ENCODE measurements around the gene ADAD2. TPM values are rescaled to one million over a fixed set of nuclear protein-coding genes. Genes with fewer than 3 reads are reported as not detected.

Gene ADAD2
- total and polyA plus RNA-seq, 2 of the 4 experiments (the other 2 are of a cell fraction): not detected

DNA sequence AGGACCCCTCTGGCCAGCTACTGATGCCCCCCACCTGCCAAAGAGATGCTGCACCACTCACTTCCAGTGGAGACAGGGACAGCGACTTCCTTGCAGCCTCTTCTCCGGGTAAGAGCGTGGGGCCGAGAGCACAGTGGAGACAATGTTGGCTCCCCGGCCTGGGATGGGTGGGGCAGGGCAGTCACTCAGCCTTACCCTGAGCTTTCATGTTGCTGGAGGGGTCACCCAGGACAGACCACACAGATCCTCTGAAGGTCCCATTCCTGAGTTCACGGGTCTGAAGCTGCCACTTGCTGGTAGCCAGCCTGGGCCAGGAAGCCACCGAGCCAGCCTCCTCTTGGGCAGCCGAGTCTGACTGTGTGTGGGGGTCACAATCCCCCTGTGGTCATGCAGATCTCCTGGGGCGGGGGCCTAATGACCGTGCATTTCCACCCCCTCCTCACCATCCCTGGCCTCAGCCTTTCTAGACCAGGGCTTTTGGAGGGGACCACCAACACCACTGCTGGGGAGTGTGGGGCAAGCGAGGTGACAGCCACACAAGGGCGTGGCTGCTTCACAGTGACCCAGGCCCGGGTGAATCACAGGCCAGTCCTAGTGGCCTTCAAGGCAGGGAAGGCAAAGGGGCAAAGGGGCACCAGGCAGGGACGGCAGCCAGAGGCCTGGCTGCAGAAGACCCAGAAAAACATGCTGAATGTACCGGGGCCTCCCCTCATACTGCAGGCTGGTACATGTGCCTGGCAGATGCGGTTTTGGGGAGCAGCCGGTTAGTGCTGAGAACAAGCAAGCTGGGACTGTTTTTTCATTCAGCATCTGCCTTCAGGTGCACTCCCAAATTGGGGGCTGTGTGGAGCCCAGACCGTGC, 14.5 kb upstream of the ADAD2 start (continued):
- no peak for TF ChIP-seq RCOR1 (IDR thresholded peaks at IDR 0.05; ENCODE audit: insufficient replicate concordance, low read length)

DNA sequence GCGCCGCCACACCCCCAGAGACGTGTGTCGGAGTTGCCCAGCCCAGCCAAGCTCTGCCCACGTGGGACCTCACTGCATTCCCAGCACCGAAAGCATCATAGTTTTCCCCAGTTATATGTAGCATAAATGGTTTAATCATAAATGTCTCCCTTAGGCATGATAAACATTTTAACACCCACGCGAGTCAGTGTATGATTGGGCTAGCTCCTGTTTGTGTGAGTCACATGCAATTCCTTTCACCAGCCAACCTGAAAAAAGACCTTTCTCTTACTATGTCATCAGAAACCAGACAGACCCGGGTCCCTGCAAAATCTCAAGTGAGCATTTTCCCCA, 13.2 kb upstream of the ADAD2 start:
- Histone ChIP-seq H2AFZ (replicated peaks; ENCODE audit: low read length, poor library complexity) (peak overlapping the region; percentile 15), H4K20me1 (ENCODE audit: insufficient read depth, low read length) (peaks cover 16% of the 10 kb centered on the region), H3K79me1 (ENCODE audit: low read depth in 1 of 2, low read length in 2 of 2) (peaks cover 2 to 21% of the 10 kb centered on the region in 2 experiments; a peak in 3 of 4 replicates), H3K4me2 (ENCODE audit: low read depth, low read length) (no peak overlapping the region), H4K5ac (ENCODE audit: low read depth, low read length) (no peak overlapping the region), H3K18ac (ENCODE audit: low read depth, low read length) (no peak overlapping the region), H3K9me1 (ENCODE audit: insufficient read depth, low read length) (peaks cover 12% of the 10 kb centered on the region; the same call in 1 of the 2 replicates), H3K23ac (ENCODE audit: low read depth, low read length) (no peak overlapping the region), H3K4me3 (ENCODE audit: insufficient read depth, low read depth, low read length) (no peak overlapping the region), H2AK9ac (replicated peaks; ENCODE audit: low read depth, low read length, poor library complexity) (peak overlapping the region; percentile 80), H2BK120ac (ENCODE audit: low read depth, low read length) (peak overlapping the region; percentile 49), H3K14ac (replicated peaks; ENCODE audit: low read depth, low read length) (no peak overlapping the region), H3K36me3 (ENCODE audit: control insufficient read depth, insufficient read depth, low read length) (peaks cover 38% of the 10 kb centered on the region), H3K9ac (ENCODE audit: low read depth, low read length) (no peak overlapping the region), H3K4ac (ENCODE audit: low read depth, low read length) (peak overlapping the region; percentile 42; the same call in 1 of the 2 replicates), H3K27ac (ENCODE audit: insufficient read depth, low read length) (peak overlapping the region; percentile 5; the same call in 1 of the 2 replicates), H4K8ac (ENCODE audit: low read depth in 2 of 2, low read length in 2 of 2) (0 out of 4 replicates have a peak overlapping the region, but pooled peaks of 1 of the 2 experiments have one; percentile 38), H4K91ac (ENCODE audit: insufficient read depth, low read depth, low read length) (0 out of 2 replicates have a peak overlapping the region, but pooled peaks have one; percentile 2), H2BK5ac (ENCODE audit: low read depth, low read length, poor library complexity, severe bottlenecking) (peak overlapping the region; percentile 18), H2BK20ac (ENCODE audit: low read depth, low read length) (no peak overlapping the region; the same call in none of the 2 replicates), H3K9me3 (ENCODE audit: control insufficient read depth, insufficient read depth, low read length) (no peaks in the 10 kb centered on the region), H3K4me1 (ENCODE audit: control insufficient read depth, insufficient read depth, low read length) (peaks cover 15% of the 10 kb centered on the region), H2BK15ac (ENCODE audit: low read depth, low read length) (no peak overlapping the region), H2AK5ac (ENCODE audit: low read depth, low read length) (peak overlapping the region; percentile 73), H3K27me3 (ENCODE audit: control insufficient read depth, insufficient read depth, low read length) (no peaks in the 10 kb centered on the region), H3K56ac (ENCODE audit: extremely low read depth, insufficient read depth, low read length) (no peak overlapping the region)
- DNase-seq (peak; percentile 81), ATAC-seq (ENCODE audit: low read depth) (peak; percentile 44)
- no CpG with 5 or more reads among the region's 9 CpGs for WGBS, 2 experiments (ENCODE audit: extremely low coverage in 2 of 2, insufficient read length in 1 of 2)
- intact Hi-C loops (cut with micrococcal nuclease): loop anchor here (1.0 to 5.0 kb wide), 5 partner anchors 60 to 307 kb away; partner anchors contain the start of genes MBTPS1 and NECAB2
- in situ Hi-C loops (cut with MboI; ENCODE audit: low sequenced_read_pairs): loop anchor here (5.0 to 10.0 kb wide), 2 partner anchors 90 to 213 kb away; partner anchors contain the start of gene NECAB2
- ChIA-PET CTCF (interaction anchor here (0.6 to 3.5 kb wide), 6 partner anchors 9 to 110 kb away, joined by 3 to 24 read pairs (median 4); partner anchors contain the start of genes MBTPS1 and TAF1C), POLR2A (ENCODE audit: unreplicated experiment) (interaction anchor here (0.9 to 1.0 kb wide), 2 partner anchors 9 to 123 kb away, joined by 3 to 5 read pairs; partner anchors contain the start of gene TAF1C)
- dilution Hi-C loops (cut with HindIII; ENCODE audit: low sequenced_read_pairs, unreplicated experiment): no loop called here
- no TSS peak for BruUV-seq (replicated peaks)
- TF ChIP-seq CEBPB (IDR thresholded peaks at IDR 0.05; ENCODE audit: low read depth, low read length): 0 out of 2 replicates have a peak, but pooled peaks have one; percentile 4
- TF ChIP-seq RAD21 (IDR thresholded peaks at IDR 0.05; ENCODE audit: low read length): no peak
- no peak for TF ChIP-seq NFE2L2 (IDR thresholded peaks at IDR 0.05; ENCODE audit: low read depth, low read length)
- no peak for TF ChIP-seq CHD1 (IDR thresholded peaks at IDR 0.05; ENCODE audit: low read depth, low read length)
- peak; percentile 75 for TF ChIP-seq BHLHE40 (IDR thresholded peaks at IDR 0.05; ENCODE audit: low read depth, low read length)
- TF ChIP-seq MAZ (IDR thresholded peaks at IDR 0.05; ENCODE audit: borderline replicate concordance, low read depth, low read length): no peak
- TF ChIP-seq POLR2A (IDR thresholded peaks at IDR 0.05; ENCODE audit: low read depth, low read length): no peak
- TF ChIP-seq RCOR1 (IDR thresholded peaks at IDR 0.05; ENCODE audit: insufficient replicate concordance, low read length): no peak
- TF ChIP-seq, protein P1, sequence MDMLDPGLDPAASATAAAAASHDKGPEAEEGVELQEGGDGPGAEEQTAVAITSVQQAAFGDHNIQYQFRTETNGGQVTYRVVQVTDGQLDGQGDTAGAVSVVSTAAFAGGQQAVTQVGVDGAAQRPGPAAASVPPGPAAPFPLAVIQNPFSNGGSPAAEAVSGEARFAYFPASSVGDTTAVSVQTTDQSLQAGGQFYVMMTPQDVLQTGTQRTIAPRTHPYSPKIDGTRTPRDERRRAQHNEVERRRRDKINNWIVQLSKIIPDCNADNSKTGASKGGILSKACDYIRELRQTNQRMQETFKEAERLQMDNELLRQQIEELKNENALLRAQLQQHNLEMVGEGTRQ (IDR thresholded peaks at IDR 0.05; ENCODE audit: low read depth, low read length): peak; percentile 83
- TF ChIP-seq MXI1 (IDR thresholded peaks at IDR 0.05; ENCODE audit: borderline replicate concordance, low read depth, low read length): peak; percentile 82
- TF ChIP-seq RFX5 (IDR thresholded peaks at IDR 0.05; ENCODE audit: low read depth, low read length): peak; percentile 81
- no peak for TF ChIP-seq SMC3 (IDR thresholded peaks at IDR 0.05; ENCODE audit: low read depth, low read length)
- TF ChIP-seq, protein P2, sequence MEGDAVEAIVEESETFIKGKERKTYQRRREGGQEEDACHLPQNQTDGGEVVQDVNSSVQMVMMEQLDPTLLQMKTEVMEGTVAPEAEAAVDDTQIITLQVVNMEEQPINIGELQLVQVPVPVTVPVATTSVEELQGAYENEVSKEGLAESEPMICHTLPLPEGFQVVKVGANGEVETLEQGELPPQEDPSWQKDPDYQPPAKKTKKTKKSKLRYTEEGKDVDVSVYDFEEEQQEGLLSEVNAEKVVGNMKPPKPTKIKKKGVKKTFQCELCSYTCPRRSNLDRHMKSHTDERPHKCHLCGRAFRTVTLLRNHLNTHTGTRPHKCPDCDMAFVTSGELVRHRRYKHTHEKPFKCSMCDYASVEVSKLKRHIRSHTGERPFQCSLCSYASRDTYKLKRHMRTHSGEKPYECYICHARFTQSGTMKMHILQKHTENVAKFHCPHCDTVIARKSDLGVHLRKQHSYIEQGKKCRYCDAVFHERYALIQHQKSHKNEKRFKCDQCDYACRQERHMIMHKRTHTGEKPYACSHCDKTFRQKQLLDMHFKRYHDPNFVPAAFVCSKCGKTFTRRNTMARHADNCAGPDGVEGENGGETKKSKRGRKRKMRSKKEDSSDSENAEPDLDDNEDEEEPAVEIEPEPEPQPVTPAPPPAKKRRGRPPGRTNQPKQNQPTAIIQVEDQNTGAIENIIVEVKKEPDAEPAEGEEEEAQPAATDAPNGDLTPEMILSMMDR (conservative IDR thresholded peaks at IDR 0.05; ENCODE audit: low read depth, low read length): no peak

Measured in IMR-90 (cell line).